Vagina (tissue), 2 donors: ENCODE data around the gene FKRP. TPM values are rescaled to one million over a fixed set of nuclear protein-coding genes. Genes with fewer than 3 reads are reported as not detected.
"Not testable (repeated sequence)": the region's sequence is repeated elsewhere in the genome, so short reads cannot be mapped to it uniquely, and the experiment has no call there.

Experiments
- DNase-seq, 2 donors: peaks; one replicate each; pipeline ENCODE4 v3.0.0-alpha.2; 2017; ENCODE audit errors: extremely low spot score in 2 of 2
- H3K27ac ChIP-seq: fragments of 200-600 bp; sonication (generic); one replicate; pipeline ENCODE4 v1.5.1; 2019
- H3K27me3 ChIP-seq: fragments of 200-600 bp; sonication (generic); one replicate; pipeline ENCODE4 v1.5.1; 2019
- H3K36me3 ChIP-seq, 2 donors: fragments of 200-600 bp; sonication (generic); one replicate each; pipeline ENCODE4 v1.5.1; 2017 to 2019
- H3K4me1 ChIP-seq: fragments of 200-600 bp; sonication (generic); one replicate; pipeline ENCODE4 v1.5.1; 2019
- H3K4me3 ChIP-seq, 2 donors: fragments of 200-600 bp; sonication (generic); 1 replicate in 1 of 2; 2 replicates in 1 of 2; pipeline ENCODE4 v1.5.1; 2016 to 2019
- H3K9me3 ChIP-seq: fragments of 200-600 bp; sonication (generic); one replicate; pipeline ENCODE4 v1.5.1; 2019
- CTCF ChIP-seq, 3 experiments: fragments of 450-650 bp in 2 of 3; fragments of 200-600 bp in 1 of 3; sonication (generic) in 1 of 3; IDR thresholded peaks; one replicate each; pipeline ENCODE4 v1.5.1; 2017 to 2019; ENCODE audit warnings: antibody characterized with exemption in 3 of 3, mild to moderate bottlenecking in 2 of 3, moderate library complexity in 2 of 3
- POLR2A ChIP-seq, 2 donors: fragments of 450-650 bp; IDR thresholded peaks; one replicate each; pipeline ENCODE4 v1.6.1; 2017; ENCODE audit warnings: antibody characterized with exemption in 2 of 2, mild to moderate bottlenecking in 2 of 2, moderate library complexity in 2 of 2
- POLR2AphosphoS5 ChIP-seq, 2 donors: sonication (generic); formaldehyde crosslinking; IDR thresholded peaks; one replicate each; pipeline ENCODE4 v1.9.0; 2017; ENCODE audit warnings: antibody characterized with exemption in 2 of 2, mild to moderate bottlenecking in 2 of 2, low read depth in 1 of 2; ENCODE audit not compliant: insufficient read depth in 1 of 2
- intact Hi-C: fragments of 100-400 bp; cut with DNase I; formaldehyde crosslinking; loops from one replicate; pipeline ENCODE4 v1.15.1; 2023
- total RNA-seq: library from RNA; depleted of rRNA; stranded (reverse); fragments of >200 nt; gene quantifications from one replicate; pipeline ENCODE4 v1.2.3, GENCODE V29; 2016

The FKRP gene
- total RNA-seq, 1 donor from 2014 or later, result 14.7 TPM

- Histone ChIP-seq H3K27ac (no peak overlapping the region), H3K4me3 (no peak overlapping the region), H3K9me3 (no peaks in the 10 kb centered on the region), H3K4me1 (peaks cover 17% of the 10 kb centered on the region), H3K36me3 (no peaks in the 10 kb centered on the region), H3K27me3 (no peaks in the 10 kb centered on the region)
- TF ChIP-seq POLR2AphosphoS5 (IDR thresholded peaks at IDR 0.05; ENCODE audit: insufficient read depth in 1 of 2, low read depth in 1 of 2) (no peak), POLR2A (IDR thresholded peaks at IDR 0.05) (no peak), CTCF (IDR thresholded peaks at IDR 0.05) (no peak)
- intact Hi-C loops, result no loop called here
- no peak for DNase-seq
Observed at GRCh38 chr19:46791944-46792343, 46.1 kb downstream of the FKRP start.

DNA sequence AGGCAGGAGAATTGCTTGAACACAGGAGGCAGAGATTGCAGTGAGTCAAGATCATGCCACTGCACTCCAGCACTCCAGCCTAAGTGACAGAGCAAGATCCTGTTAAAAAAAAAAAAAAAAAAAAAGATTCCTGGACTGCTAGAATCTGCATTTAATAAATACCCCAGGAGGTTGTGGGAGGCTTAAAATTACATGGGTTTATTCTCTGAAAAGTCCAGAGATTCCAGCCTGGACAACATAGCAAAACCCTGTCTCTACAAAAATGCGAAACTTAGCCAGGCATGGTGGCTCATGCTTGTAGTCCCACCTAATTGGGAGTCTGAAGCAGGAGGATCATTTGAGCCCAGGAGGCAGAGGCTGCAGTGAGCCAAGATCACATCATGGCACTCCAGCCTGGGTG, 52.0 kb downstream of the FKRP start:
- no peaks in the 10 kb centered on the region for H3K36me3 ChIP-seq
- H3K9me3 ChIP-seq, result no peaks in the 10 kb centered on the region
- intact Hi-C loops, result no loop called here
- no peak for TF ChIP-seq POLR2A (IDR thresholded peaks at IDR 0.05)
- no peak for TF ChIP-seq POLR2AphosphoS5 (IDR thresholded peaks at IDR 0.05; ENCODE audit: insufficient read depth in 1 of 2, low read depth in 1 of 2)
- no peak for TF ChIP-seq CTCF (IDR thresholded peaks at IDR 0.05)
- no peaks in the 10 kb centered on the region for H3K27me3 ChIP-seq
- H3K4me1 ChIP-seq, result peaks cover 12% of the 10 kb centered on the region
- no peak overlapping the region for H3K27ac ChIP-seq
- no peak overlapping the region for H3K4me3 ChIP-seq
- no peak for DNase-seq

DNA sequence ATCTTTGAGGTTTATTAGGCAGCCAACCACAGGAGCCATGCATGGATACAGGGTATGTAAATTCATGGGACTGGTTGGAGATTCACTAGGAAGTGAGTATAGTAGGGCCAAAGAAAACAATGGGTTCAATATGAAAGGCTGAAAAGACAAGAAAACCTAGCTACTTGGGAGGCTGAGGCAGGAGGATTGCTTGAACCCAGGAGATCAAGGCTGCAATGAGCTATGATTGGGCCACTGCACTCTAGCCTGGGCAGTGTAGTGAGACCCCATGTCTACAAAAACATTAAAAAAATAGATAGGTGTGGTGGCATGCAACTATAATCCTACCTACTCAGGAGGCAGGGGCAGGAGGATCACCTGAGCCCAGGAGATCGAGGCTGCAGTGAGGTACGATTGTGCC, 52.9 kb downstream of the FKRP start:
- intact Hi-C loops, result no loop called here
- no peak overlapping the region for H3K27ac ChIP-seq
- no peaks in the 10 kb centered on the region for H3K9me3 ChIP-seq
- H3K27me3 ChIP-seq, result no peaks in the 10 kb centered on the region
- TF ChIP-seq POLR2AphosphoS5 (IDR thresholded peaks at IDR 0.05; ENCODE audit: insufficient read depth in 1 of 2, low read depth in 1 of 2) (no peak), POLR2A (IDR thresholded peaks at IDR 0.05) (no peak), CTCF (IDR thresholded peaks at IDR 0.05) (no peak)
- H3K4me3 ChIP-seq, result no peak overlapping the region
- peaks cover 12% of the 10 kb centered on the region for H3K4me1 ChIP-seq
- no peaks in the 10 kb centered on the region for H3K36me3 ChIP-seq
- DNase-seq, result no peak

- TF ChIP-seq POLR2AphosphoS5 (IDR thresholded peaks at IDR 0.05; ENCODE audit: insufficient read depth in 1 of 2, low read depth in 1 of 2) (no peak), CTCF (IDR thresholded peaks at IDR 0.05) (no peak), POLR2A (IDR thresholded peaks at IDR 0.05) (no peak)
- H3K4me1 ChIP-seq, result no peaks in the 10 kb centered on the region
- intact Hi-C loops, result no loop called here
- no peaks in the 10 kb centered on the region for H3K36me3 ChIP-seq
- no peak for DNase-seq
- H3K4me3 ChIP-seq, result no peak overlapping the region
- H3K9me3 ChIP-seq, result no peaks in the 10 kb centered on the region
- H3K27ac ChIP-seq, result no peak overlapping the region
- H3K27me3 ChIP-seq, result no peaks in the 10 kb centered on the region
Observed at GRCh38 chr19:46802152-46802551, 56.3 kb downstream of the FKRP start.

DNA sequence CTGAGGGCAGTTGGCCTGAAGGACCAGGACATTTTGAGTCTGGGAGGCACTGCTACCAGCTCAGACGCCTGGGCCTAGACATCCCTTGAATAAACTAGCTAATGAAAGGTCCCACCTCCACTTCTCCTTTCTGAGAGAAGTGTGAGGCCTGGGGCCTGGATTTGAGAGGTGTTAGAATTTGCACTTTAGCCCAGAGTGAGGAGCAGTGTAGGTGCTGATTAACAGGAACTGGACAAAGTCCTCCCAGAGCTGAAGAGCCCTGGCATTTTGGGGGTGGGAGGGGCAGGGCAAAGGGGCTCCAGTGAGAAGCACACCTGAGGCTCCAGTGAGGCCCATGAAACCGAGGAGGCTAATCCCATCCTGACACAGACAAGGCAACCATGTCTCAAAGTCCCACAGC, 57.7 kb downstream of the FKRP start:
- no peak for DNase-seq
- no peak for TF ChIP-seq CTCF (IDR thresholded peaks at IDR 0.05)
- no peak for TF ChIP-seq POLR2A (IDR thresholded peaks at IDR 0.05)
- no peak for TF ChIP-seq POLR2AphosphoS5 (IDR thresholded peaks at IDR 0.05; ENCODE audit: insufficient read depth in 1 of 2, low read depth in 1 of 2)
- Histone ChIP-seq H3K4me1 (no peaks in the 10 kb centered on the region), H3K36me3 (no peaks in the 10 kb centered on the region), H3K27ac (no peak overlapping the region), H3K4me3 (no peak overlapping the region), H3K9me3 (no peaks in the 10 kb centered on the region), H3K27me3 (no peaks in the 10 kb centered on the region)
- intact Hi-C loops, result no loop called here

- H3K36me3 ChIP-seq, H3K4me3 ChIP-seq, H3K9me3 ChIP-seq, H3K27ac ChIP-seq, intact Hi-C loops, H3K4me1 ChIP-seq, H3K27me3 ChIP-seq, DNase-seq: not testable (repeated sequence)
Observed at GRCh38 chr19:46804432-46804831, 58.6 kb downstream of the FKRP start.
